ENCODE results near the gene SLC38A8.

- TF ChIP-seq CTCF (IDR thresholded peaks at IDR 0.05) (no peak), POLR2AphosphoS5 (IDR thresholded peaks at IDR 0.05) (no peak)
Observed at GRCh38 chr16:84081446-84081989, 38.9 kb upstream of the SLC38A8 start.
